ENCODE measurements around the gene ATP6V1G3.
"Not testable (repeated sequence)": the region's sequence is repeated elsewhere in the genome, so short reads cannot be mapped to it uniquely, and the experiment has no call there.

Gene ATP6V1G3

DNA sequence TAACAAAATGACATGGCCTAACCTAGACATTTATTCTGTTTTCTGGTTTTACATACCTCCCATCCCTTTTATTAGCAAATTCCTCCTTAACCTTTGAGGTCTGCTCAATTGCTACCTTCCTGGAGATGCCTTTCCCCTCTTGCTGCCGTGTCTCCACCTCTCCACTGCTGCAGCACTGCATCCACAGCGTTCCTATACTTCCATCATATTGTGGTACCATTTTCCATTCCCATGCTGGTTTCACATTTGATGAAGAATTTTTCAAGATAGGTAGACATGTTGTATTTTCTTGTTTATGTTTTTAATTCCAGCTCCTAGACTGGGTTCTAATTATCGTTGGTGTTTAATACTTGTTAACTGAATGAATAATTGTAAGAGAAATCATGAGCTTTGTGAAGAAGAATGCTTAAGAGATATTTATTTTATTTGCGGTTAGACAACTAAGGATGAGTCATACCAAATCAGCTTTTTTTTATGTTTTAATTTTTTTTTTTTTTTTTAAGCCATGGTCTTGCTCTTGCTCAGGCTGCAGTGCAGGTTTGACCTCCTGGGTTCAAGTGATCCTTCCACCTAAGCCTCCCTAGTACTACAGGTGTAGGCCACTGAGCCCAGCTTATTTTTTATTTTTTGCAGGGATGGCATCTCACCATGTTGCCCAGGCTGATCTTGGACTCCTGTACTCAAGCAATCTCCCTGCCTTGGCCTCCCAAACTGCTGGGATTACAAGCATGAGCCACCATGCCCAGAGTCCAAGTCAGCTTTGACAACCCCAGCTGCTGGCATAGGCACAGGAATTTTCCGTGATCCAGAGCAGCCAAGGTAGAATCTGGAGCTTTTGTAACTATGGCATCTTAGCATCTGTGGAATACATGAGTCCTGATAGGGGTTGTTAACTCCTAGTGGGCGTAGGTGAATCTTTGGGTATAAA, 44.0 kb downstream of the ATP6V1G3 start:
- DNase-seq (ENCODE audit: low read depth) = no peak

DNA sequence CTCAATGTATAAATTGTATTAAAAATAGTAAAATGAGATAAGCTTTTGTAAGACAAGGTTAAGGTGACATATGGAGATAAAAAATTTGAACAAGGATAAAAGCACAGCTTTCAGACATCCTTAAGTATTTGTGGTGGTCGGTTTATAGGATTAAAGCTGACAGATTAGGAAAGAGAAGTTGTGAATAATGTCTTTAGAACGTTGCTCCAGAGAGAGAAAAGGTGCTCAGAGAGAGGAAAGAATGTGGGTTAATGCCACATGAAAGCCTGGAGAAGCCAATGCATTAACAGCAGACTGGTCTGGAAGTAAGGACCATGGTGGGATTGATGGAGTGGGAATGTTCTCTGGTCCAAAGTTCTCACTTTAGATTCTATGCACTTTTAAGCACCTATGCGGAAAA, 44.8 kb downstream of the ATP6V1G3 start:
- DNase-seq (ENCODE audit: low read depth) = no peak

DNA sequence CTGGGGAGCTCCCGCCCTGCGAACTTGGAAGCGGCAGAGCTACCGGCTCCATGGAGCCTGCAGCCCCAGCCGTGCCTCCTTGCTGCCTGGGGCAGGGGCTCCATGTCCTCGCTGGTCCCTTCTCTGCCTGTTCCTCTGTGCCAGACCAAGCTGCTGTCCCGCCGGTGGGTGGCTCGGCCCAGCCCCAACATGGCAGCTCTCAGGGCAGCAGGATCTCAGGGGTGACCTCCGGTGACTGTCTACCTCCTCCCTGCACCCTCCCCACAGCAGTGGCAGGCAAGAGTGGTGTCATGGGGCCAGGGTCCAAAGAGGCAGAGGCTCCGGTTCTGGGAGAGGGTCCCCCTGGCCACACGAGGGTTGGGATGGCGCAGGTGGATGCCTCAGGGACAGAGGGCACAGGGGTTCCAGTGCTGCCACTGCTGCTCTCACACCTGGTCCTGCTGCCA, 45.8 kb downstream of the ATP6V1G3 start:
- DNase-seq (ENCODE audit: low read depth) = no peak

DNA sequence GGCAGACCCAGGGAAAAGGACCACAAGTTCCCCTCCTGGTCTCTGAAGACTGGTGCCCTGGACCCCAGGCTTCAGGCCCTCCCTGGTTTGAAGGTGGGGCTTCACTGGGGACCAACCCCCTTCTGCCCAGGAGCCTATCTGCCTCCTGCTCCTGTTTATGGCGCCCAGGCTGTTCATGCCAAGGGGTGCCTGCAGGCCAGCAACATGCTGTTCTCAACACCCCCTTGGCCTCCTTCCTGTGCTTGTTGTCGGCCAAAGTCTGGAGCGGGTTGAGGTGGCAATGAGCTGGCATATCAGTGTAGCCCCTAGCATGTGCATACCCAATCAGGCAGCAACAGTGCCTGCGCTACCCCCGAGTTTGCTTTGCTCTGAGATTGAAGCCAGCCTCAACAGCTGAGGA, 46.3 kb downstream of the ATP6V1G3 start:
- DNase-seq (ENCODE audit: low read depth) = no peak

DNA sequence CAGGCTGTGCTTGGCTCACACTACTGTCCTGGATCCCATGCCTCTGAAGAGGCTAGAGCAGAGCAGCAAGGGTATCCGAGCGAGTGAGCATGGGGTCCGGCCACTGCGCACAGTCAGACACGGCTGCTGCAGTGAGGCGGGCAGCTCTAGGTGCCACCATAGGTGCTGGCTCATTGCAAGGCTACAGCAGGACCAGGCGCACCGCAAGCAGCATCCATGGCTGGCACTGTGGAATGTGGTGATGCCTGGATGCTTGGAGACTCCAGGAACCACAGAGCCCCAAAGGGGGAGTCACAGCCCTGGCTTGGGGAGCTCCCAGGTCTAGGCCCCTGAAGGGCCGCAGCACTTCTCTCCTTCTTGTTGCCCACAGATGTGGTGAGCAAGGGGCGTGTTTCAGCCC, 47.2 kb downstream of the ATP6V1G3 start:
- DNase-seq (ENCODE audit: low read depth) = no peak

DNA sequence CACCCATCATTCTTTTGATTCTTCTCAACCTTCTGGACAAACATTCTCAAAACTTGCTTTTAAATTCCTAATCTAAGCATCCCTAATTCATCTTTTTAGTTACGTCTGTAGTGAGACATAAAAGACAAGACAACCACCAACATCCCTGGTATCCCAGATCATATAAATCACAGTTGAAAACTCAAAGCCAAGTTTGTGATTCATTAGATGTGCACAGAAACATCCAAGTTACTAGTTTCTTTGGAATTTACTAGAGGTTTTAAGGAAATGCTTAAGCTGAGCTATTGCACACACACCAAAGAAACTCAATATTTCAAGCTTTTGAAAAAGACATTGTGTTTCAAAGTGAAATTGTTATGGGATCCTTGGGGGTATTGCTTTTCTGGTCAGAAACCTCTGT, 47.6 kb downstream of the ATP6V1G3 start:
- no peak for DNase-seq (ENCODE audit: low read depth)

DNA sequence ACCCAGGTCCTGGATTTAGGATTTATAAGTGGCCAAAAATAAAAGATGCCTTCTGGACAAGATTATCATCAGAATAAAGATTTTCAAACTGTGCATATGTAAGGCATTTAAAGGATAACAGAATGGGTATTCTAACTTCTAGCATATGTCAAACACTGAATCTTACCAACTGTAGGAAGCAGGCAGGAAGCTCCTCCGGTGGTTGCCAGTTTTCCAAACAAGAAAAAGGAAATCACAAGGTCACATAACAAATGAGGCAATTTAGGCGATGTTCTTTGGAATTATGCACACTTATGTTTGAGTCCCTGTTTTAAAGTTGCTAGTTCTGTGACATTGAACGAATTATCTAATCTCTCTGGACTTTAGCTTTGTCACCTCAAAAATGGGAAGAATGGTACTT, 48.9 kb downstream of the ATP6V1G3 start:
- no peak for DNase-seq (ENCODE audit: low read depth)

DNA sequence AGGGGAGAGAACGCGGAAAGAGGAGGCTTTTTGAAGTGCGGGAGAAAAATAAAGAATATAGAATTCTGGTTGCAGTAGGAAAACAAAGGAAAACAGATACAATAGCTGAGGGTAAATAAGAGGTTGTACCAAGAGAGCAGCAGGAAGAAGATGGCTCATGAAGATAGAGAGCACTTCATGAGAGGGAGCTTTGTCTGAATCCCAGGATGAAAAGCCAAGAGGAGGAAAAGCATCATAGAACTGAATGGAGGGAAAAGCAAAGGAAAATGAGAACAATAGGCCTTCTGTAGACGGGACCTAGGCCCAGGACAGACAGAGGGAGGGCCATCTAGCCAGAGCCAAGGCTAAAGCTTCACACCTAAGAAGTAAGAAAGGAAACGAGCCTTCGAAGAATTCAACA, 49.5 kb downstream of the ATP6V1G3 start:
- DNase-seq (ENCODE audit: low read depth) = no peak

DNA sequence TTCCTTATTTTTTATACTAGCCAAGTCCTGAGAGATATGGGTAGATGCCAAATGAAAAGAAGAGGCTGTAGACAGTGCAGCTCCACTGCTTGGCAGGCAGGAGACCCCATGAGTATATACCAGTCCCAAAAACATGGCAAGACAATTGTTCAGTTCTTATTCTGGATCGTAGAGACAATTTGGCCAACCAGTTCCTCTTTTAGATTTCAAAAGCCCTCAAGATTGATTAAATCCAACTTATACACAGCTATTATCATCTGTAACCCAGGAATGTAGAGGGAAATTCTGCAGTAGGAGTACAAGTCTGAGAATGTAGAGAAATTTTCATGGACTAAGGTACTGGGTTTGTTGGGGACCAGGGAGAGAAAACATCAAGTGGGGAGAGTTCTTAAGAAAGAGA, 50.3 kb downstream of the ATP6V1G3 start:
- no peak for DNase-seq (ENCODE audit: low read depth)

DNA sequence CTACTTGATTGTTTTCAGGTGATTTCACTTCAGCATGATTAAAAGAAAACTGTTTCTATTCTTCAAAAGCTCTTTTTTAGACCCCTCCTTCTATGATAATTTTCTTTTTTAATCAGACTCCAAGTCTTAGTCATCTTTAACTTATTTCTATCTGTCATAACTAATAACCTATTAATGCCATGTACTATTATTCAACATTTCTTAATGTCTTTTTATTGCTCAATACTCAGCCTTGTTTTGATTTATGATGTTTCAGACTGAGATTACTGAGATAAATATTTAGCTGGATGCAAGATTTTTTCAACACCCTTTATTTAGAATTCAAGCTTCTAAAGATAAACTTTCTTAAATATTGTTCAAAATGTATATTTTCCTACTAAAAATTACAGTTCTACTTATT, 53.6 kb downstream of the ATP6V1G3 start:
- no peak for DNase-seq (ENCODE audit: low read depth)

DNA sequence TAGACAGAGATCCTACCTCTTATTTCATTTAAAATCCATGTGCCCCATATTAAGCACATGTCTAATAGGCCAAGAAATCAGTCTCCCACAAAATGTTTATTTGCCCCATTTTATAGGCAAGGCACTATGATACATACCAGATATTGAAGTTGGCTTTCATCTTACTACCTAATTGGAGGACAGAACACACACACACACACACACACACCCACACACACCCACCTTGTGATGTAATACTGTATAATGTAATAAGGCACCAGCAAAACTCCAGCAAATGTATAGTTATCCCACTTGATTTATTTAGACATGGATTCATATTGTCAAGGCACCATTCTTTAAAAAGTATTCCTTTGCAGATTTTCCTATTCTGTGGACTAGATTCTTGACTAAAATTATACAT, 56.8 kb downstream of the ATP6V1G3 start:
- no peak for DNase-seq (ENCODE audit: low read depth)

DNA sequence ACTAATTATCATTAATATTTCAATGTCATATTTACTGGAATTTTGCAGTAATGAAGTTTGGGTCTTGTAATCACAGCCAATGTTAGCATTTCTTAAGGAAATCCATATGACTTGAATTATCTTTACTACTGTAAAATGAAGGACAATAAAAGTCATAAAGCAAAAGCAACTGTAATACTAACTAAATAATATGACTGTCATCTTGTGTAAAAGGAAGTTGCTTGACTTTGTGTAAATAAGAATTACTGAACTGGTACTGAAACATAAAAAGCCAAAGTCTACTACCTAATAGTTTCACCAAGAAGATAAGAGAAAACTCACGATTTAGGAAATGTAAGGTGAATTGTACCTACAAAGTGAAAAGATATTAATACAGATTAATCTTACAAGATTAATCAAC, 57.5 kb downstream of the ATP6V1G3 start:
- no peak for DNase-seq (ENCODE audit: low read depth)

DNA sequence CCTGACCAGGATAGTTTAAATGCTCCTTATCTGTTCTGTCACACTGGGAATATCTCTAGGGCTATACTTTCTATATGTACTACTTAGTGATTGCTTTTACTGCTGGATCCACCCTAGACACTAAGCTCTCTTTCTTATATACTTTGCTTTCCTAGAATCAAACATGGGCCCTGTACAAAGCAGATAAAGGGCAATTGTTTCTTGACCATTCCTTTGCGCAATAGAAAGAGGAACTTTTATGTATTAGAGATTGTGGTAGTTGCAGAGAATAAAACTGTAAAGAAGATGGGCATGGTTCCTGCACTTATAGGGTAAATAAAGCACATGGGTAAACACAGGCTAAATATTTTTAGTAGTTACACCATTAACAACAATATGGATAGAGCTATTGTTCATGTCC, 58.8 kb downstream of the ATP6V1G3 start:
- no peak for DNase-seq (ENCODE audit: low read depth)

DNA sequence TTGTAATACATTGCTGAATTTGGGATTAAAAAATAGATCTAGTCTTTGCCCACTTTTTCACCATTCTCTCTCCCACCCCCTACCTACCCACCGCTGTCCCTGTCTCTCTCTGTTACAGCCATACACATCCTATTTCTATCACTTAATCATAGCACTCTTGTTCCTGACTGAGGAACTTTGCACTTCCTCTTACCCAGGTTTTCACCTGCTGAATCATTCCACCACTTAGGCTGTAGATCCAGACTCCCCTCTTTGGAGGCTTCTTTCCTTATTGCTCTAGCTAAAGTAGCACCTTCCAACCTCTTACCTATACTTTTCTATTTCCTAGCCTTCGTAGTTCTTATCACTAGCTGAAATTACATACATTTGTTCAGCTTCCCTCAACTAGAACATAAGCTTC, 59.6 kb downstream of the ATP6V1G3 start:
- no peak for DNase-seq (ENCODE audit: low read depth)

DNA sequence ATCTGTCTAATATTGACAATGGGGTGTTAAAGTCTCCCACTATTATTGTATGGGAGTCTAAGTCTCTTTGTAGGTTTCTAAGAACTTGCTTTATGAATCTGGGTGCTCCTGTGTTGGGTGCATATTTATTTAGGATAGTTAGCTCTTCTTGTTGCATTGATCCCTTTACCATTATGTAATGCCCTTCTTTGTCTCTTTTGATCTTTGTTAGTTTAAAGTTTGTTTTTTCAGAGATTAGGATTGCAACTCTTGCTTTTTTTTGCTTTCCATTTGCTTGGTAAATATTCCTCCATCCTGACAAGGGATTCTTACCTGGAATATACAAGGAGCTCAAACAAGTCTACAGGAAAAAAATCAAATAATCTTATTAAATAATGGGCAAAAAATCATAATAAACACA, 63.1 kb downstream of the ATP6V1G3 start:
- DNase-seq (ENCODE audit: low read depth) = not testable (repeated sequence)
